Measurements from ENCODE around the gene TSEN2.

DNA sequence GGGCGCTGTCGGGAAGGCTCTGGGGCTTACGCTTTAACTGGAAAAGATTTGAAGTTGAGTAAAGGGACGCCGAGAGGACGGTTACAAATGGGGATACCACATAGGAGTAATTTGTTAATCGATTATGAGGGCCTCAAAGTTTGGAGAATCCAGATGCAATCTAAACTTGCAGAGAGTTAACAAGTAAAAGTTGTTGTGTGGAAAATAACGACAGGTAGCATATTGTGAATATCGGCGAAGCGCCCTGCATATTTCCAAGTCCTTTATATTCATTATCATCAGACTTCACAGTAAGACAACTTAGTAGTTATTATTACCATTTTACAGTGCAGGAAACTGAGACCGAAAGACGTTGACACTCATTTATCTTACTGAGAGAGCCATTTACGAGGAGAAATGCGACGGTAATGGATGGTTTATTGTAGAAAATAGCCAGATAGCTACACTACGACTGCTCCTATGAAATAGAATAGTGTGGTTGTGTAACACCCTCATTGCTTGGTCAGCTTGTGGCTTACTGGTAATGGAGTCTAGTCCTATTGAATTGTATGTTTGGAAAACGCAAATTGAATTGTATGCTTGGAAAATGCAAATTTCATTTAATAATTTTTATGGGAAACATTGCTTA is 73.3 kb downstream of the TSEN2 start:
- TF ChIP-seq, protein P1, sequence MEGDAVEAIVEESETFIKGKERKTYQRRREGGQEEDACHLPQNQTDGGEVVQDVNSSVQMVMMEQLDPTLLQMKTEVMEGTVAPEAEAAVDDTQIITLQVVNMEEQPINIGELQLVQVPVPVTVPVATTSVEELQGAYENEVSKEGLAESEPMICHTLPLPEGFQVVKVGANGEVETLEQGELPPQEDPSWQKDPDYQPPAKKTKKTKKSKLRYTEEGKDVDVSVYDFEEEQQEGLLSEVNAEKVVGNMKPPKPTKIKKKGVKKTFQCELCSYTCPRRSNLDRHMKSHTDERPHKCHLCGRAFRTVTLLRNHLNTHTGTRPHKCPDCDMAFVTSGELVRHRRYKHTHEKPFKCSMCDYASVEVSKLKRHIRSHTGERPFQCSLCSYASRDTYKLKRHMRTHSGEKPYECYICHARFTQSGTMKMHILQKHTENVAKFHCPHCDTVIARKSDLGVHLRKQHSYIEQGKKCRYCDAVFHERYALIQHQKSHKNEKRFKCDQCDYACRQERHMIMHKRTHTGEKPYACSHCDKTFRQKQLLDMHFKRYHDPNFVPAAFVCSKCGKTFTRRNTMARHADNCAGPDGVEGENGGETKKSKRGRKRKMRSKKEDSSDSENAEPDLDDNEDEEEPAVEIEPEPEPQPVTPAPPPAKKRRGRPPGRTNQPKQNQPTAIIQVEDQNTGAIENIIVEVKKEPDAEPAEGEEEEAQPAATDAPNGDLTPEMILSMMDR (conservative IDR thresholded peaks at IDR 0.05 in 1 of 2, IDR thresholded peaks at IDR 0.05 in 1 of 2; ENCODE audit: extremely low read depth in 1 of 2, insufficient read depth in 1 of 2, low read depth in 1 of 2, low read length in 2 of 2) = no peak
- TF ChIP-seq EZH2 (IDR thresholded peaks at IDR 0.05; ENCODE audit: borderline replicate concordance, low read length) = no peak

All from mammary epithelial cell (primary cell).